T follicular helper cell (primary cell): ENCODE data around the gene MRPL30.
"Not testable (repeated sequence)": the region's sequence is repeated elsewhere in the genome, so short reads cannot be mapped to it uniquely, and the experiment has no call there.

Source experiments
- DNase-seq: peaks from one replicate; pipeline ENCODE4 v3.0.0-alpha.2; 2020; ENCODE audit warnings: low read depth

Gene MRPL30

DNA sequence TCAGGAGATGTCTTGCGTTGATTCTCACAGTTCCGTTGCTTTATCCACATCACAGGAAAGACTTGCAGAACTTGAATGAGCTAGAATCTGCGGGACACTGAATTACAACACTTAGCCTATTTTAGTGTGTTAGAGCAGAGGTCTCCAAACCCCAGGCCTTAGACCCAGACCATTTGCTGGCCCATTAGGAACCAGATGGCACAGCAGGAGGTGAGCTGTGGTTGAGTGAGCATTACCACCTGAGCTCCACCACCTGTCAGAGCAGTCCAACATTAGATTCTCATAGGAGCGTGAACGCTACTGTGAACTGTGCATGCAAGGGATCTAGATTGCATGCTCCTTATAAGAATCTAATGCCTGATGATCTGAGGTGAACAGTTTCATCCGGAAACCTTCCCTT, 3.8 kb downstream of the MRPL30 start:
- DNase-seq: no peak

DNA sequence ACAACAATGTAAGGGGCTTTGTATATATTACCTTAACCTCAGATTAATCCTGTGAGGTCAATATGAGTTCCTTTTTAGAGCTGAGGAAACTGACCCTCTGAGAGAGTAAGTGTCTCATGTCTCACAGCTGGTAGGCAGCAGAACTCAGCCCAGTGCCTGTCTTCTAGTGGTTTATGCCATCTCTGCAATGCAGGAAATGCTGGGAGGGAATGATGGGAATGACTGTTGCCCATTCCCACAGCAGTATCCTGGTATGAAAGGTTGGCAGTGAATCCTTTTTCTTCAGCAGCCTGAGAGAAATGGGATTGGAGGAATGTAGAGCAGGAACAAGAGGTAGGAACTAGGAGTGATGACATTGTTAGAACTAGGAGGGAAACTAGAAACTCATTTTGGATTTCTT, 6.0 kb downstream of the MRPL30 start:
- DNase-seq: no peak

DNA sequence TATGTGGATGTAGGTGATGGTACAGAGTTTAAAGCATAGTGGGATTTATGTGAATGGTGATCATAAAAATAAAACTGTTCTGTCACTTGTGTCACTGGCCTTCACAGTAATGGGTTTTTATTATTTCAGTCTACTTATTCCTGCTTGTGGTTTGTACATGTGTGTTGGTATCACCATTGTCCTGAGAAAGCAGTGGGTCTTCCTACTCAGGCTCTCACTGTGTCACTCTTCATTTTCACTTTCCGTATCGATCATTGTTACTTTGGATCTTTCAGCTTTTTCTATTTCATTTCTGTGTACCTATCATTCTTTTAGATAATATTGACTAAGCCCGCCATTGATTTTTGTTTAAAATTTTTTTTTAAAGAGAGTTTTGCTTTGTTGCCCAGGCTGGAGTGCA, 7.4 kb downstream of the MRPL30 start:
- DNase-seq: no peak

DNA sequence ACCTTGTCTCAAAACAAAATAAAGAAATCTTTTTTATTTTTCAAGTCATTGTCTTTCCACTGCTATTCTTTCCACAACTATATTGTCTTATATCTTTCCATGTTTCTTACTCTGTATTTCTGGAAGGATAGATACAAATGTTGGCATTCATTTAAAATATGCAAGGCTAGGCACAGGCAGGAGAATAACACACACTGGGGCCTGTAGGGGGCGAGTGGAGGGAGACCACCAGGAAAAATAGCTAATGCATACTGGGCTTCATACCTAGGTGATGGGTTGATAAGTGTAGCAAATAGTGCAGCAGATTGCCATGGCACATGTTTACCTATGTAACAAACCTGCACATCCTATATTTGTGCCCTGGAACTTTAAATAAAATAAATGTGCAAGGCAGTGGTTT, 9.6 kb downstream of the MRPL30 start:
- no peak for DNase-seq

DNA sequence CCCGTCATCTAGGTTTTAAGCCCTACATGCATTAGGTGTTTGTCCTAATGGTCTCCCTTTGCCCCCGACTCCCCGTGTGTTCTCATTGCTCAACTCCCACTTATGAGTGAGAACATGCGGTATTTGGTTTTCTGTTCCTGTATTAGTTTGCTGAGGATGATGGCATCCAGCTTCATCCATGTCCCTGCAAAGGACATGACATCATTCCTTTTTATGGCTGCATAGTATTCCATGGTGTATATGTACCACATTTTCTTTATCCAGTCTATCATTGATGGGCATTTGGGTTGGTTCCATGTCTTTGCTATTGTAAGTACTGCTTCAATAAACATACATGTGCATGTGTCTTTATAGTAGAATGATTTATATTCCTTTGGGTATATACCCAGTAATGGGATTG, 11.4 kb downstream of the MRPL30 start:
- DNase-seq: not testable (repeated sequence)

DNA sequence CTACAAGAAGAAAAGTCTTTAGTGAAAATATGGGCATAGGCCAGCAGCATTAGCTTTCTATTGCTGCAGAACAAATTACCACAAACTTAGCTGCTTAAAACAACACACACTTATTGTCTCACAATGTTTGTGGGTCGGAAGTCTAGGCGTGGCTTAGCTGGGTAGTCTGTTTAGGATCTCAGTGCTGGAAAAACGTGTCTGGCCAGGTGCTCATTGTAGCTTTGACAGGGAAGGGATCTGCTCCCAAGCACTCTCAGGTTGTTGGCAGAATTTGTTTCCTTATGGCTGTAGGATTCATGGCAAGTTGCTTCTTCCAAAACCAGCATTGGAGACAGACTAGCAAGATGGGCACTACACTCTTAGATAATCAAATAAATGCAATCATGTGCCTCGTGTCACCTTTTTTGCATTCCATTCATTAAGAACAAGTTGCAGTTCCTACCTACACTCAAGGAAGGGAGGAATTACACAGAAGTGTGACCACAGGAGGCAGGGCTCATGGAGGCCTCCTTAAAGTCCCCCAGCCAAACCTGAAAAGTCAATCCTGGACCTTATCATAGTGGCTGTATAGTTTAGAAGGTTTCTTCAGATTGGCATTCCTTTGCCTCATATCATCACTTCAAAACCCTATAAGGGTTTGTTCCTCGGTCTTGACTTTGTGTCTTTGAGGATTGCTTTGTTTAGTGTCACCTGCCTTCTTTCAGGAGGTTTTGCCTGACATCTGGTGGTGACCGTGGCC, 17.3 kb downstream of the MRPL30 start:
- DNase-seq: no peak

DNA sequence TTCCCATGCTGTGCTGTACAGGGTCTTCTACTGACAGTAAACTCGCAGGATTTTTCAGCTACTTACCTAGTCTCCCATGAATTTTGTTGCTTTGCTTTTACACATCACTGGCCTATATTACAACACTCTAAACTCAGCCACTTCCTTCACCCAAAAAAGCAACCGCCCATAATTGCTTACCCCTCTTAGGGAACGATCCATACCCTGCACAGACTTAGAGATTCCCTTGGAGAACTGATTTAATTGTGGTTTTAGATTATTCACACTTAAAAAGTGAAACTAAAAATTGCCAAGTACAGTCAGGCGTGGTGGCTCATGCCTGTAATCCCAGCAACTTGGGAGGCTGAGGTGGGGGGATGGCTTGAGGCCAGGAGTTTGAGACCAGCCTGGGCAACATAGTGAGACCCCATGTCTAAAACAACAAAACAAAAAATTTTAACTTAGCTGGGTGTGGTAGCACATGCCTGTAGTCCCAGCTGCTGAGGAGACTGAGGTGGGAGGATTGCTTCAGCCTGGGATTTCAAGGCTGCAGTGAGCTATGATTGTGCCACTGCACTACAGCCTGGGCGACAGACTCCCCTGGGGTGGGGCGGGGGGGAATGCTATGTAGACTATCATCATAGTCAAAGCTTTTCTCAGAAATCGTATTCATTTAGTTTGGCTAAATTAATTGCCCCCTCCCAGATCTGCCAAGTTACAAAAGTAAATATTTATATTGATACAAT, 19.3 kb downstream of the MRPL30 start:
- no peak for DNase-seq

DNA sequence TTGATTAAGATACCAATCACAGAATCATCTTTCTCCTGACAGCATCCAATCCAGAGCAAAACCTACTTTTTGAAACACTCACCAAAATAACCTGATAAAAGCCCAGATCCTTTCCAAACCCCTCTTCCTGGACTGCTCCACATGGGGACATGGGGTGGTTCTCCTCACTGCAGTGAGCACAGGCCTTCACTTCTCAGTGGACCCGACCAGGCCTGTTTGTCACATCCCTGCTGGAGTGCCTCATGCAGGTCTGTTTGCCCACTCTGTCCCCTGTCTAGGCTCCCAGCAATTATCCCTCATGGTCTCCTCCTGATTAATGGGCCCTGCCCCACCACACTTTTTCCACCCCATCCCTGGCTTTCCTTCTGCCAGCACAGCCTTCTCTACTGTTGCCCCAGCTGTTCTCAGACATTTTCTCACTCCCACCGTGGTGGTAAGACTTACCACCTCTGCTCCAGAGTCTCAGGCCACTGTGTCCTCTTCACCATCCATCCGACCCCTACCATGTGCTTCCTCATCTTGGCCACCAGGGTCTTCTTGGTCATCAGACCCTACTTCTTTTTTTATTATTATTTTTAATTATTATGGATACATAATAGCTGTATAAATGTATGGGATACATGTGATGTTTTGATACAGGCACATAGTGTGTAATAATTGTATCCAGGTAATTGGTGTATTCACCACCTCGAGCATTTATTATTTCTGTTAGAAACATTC, 21.1 kb downstream of the MRPL30 start:
- DNase-seq: no peak

DNA sequence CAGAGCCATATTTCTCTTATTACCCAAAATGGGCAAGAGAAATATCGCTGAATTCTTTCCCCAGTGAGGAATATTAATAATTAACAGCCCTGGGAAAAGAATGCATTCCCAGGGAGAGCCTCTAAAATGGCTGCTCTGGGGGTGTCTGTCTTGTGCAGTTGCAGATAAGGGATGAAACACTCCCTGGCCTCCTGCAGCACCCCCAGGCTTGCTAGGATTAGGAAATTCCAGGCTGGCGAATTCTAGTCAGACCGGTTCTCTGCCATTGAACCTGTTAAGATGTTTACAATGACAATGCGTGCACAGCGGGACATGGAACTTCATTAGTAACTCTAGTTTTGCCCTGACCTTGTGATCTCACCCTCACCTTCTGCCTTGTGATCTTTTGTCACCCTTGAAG, 24.5 kb downstream of the MRPL30 start:
- no peak for DNase-seq

DNA sequence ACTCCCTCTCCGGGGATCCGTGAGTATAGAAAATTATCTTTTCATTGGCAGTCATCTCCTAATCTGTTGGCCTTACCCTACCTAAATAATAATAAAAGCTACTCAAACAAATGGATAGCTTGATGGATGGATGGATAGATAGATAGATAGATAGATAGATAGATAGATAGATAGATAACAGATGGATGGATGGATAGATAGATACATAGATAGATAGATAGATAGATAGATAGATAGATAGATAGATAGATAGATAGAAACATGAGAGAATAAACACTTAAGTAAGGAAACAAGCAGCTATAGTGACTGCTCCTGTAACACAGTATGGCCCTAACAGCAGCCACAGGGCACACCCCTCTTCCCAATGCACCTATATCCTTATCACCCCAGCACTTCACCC, 35.1 kb downstream of the MRPL30 start:
- no peak for DNase-seq

DNA sequence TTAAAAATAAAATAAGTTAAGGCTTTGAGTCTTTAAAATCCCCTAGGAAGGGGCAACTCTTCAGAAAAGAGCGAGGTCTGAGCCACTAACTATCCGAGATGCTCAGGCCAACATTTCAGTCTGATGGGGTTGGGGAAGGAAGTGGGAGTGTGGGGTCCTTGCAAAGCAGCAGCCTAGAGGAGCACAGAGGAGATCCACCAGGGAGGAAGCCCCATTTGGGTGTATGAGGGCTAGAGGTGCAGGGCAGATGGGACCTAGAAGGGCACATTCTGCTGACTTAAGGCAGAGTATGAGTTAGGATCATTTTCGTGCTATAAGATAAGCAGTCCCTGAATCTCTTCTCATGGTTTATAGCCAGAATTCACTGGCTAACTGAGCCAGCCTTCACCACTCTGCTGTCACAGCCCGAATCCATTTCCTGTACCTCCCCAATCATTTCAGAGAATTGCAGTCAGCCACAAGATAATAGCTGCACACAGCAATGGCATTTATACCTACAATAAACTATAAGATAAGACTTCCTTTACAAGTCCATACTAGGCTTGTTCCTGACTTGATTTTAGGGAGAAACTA, 37.0 kb downstream of the MRPL30 start:
- DNase-seq: no peak

DNA sequence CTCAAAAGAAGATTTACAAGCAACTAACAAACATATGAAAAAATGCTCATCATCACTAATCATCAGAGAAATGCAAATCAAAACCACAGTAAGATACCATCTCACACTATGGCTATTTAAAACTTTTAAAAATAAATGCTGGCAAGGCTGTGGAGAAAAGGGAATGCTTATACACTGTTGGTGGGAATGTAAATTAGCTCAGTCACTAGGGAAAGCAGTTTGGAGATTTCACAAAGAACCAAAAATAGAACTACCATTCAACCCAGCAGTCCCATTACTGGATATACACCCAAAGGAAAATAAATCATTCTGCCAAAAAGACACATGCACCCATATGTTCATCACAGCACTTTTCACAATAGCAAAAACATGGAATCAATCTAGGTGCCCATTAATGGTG, 52.2 kb downstream of the MRPL30 start:
- not testable (repeated sequence) for DNase-seq

DNA sequence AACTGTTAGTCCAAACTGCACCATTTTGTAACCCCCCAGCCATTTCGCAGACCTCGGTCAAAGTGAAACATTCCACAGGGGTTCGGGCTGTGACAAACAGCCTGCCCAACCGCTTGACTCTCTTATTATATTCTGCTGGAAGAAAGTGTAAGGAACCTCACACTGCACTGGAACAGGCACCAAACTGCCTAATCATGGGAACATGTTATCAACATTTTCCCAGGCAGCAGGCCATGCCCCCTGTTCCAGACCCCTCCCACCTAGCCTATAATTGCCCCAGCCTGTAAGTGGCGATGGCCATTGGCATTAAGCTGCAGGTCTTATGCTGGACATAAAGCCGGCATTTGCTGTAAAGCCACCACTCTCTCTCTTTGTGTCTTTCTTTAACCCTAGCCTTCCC, 57.6 kb downstream of the MRPL30 start:
- no peak for DNase-seq

DNA sequence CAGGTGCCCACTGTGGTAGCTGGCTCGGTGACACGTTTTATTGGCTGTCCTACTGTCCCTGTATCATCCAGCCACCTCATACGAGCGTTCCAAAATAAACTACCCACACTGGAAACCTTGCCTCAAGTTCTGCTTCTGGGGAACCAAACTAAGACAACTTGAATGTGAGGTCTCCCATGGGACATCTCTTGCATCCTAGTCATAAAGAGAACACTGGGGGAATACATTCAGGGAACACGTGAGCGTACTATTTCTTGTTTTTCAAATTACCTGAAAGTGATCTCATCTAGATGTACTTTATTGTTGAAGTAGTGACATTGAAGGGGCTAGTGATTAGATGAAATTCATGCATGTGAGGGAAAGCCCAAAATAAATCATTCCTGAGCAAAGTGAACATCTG, 59.4 kb downstream of the MRPL30 start:
- DNase-seq: no peak

DNA sequence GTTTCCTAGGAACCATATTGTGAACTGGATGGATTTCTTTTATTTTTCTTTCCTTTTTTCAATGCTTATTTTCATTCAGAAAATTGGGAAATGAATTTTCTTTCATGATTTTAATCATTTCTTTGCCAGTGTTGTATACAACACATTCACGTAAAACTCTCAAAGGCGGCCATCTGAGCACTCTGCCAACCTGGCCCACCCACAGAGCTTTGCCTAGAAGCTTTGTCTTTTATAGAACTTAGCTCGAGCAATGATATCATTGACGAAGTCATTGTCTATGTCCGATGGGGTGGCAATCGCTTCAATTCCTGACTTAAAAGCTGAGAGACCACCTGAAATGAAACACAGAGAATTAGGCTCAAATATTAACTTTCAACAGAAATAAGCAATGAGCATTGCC, 61.2 kb downstream of the MRPL30 start:
- DNase-seq: no peak
